Body of pancreas (tissue), 4 donors: ENCODE results near the gene PVALEF. TPM values are rescaled to one million over a fixed set of nuclear protein-coding genes. Genes with fewer than 3 reads are reported as not detected.

Source experiments
- ATAC-seq: fragments of 150-250 bp; one replicate; pipeline ENCODE4 v1.9.1; 2016
- DNase-seq, 4 donors: peaks; one replicate each; pipeline ENCODE4 v3.0.0-alpha.2; 2019
- H3K27ac ChIP-seq, 4 donors: fragments of 200-600 bp; sonication (generic); 1 replicate in 3 of 4; 2 replicates in 1 of 4; pipeline versions ENCODE4 v1.5.1 to v1.6.1; 2016 to 2019; ENCODE audit warnings: mild to moderate bottlenecking in 1 of 4, mixed read lengths in 1 of 4, moderate library complexity in 1 of 4
- H3K27me3 ChIP-seq, 2 donors: fragments of 200-600 bp; sonication (generic); one replicate each; pipeline ENCODE4 v1.6.0; 2016; ENCODE audit warnings: mild to moderate bottlenecking in 1 of 2
- H3K36me3 ChIP-seq, 2 donors: fragments of 200-600 bp; sonication (generic); replicated peaks in 1 of 2; 2 replicates each; pipeline ENCODE4 v1.5.1; 2016; ENCODE audit warnings: low read depth in 2 of 2; ENCODE audit not compliant: insufficient read depth in 1 of 2
- H3K4me1 ChIP-seq: fragments of 200-600 bp; sonication (generic); one replicate; pipeline ENCODE4 v1.6.0; 2016
- H3K4me3 ChIP-seq, 2 donors: fragments of 200-600 bp; sonication (generic); 1 replicate in 1 of 2; 2 replicates in 1 of 2; pipeline ENCODE4 v1.5.1; 2016 to 2019
- H3K9me3 ChIP-seq, 3 donors: fragments of 200-600 bp; sonication (generic); 1 replicate in 2 of 3; 2 replicates in 1 of 3; pipeline ENCODE4 v1.5.1; 2016
- POLR2A ChIP-seq, 3 donors: fragments of 450-650 bp; IDR thresholded peaks; one replicate each; pipeline ENCODE4 v1.6.1; 2016; ENCODE audit warnings: antibody characterized with exemption in 3 of 3, mild to moderate bottlenecking in 2 of 3
- WGBS, 2 donors: methylation state at CpG; one replicate each; pipeline ENCODE4 v1.1.5; 2017; 5-methylcytosine and 5-hydroxymethylcytosine counted together
- intact Hi-C: fragments of 100-400 bp; cut with DNase I; formaldehyde crosslinking; loops from one replicate; pipeline ENCODE4 v1.15.1; 2023
- total RNA-seq, 2 donors: library from RNA; depleted of rRNA; stranded (reverse); fragments of >200 nt; gene quantifications; one replicate each; pipeline ENCODE4 v1.1.0, GENCODE V29; 2016
- TF ChIP-seq, protein P1 (sequence below), 7 experiments: fragments of 450-650 bp in 4 of 7; fragments of 200-600 bp in 3 of 7; sonication (generic) in 3 of 7; IDR thresholded peaks; one replicate each; pipeline ENCODE4 v1.5.1; 2016 to 2019; ENCODE audit warnings: antibody characterized with exemption in 7 of 7

PVALEF gene
- total RNA-seq, 2 donors from 2014 or later = not detected

DNA sequence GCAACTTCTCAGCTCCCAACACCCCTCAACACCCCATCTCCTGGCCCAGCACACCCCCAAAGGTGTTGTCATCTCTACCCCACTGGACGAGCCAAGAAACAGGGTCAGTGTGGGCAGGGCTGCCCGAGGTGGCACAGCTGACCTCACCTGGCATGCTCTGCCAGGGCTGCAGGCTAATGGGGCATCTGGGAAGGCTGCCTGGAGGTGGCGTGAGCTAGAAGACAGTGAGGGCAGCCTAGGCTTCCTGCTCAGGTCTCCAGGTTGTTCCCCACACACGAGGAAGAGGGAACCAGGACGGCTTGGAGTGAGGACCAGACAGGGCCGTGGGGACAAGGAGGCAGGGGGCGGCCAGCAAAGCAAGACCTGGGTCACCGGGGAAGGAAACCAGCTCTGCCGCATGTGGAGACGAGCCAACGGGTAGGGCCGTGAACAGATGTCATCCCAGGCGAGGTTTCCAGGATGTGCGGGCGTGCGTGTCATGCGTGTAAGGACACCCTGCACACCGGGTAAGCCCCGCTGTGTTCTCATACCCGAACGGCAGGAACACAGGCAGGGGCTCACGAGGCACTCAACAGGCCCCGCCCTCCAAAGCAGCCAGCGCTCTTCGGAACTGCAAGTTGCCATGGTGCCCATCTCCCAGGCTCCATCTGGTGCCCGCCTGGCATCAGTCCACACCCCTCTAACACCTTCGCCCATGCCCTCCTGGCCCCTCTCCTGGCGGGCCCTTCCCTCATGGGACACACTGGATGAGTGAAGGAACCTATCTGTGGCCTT is 29.6 kb upstream of the PVALEF start:
- peak; percentile 7 for ATAC-seq
- intact Hi-C loops = no loop called here
- peak in 3 of 4 donors; percentile 55 to 65 (median 59) for DNase-seq
- Histone ChIP-seq H3K4me3 (no peak overlapping the region), H3K9me3 (no peaks in the 10 kb centered on the region), H3K27ac (no peak overlapping the region), H3K4me1 (no peaks in the 10 kb centered on the region), H3K36me3 (no peaks in the 10 kb centered on the region), H3K27me3 (no peaks in the 10 kb centered on the region)
- WGBS, 2 donors = 66 to 83% methylated on average over 14 to 28 of the region's 28 CpGs
- peak in 1 of 3 donors; percentile 14 for TF ChIP-seq POLR2A (IDR thresholded peaks at IDR 0.05)
- TF ChIP-seq, protein P1, sequence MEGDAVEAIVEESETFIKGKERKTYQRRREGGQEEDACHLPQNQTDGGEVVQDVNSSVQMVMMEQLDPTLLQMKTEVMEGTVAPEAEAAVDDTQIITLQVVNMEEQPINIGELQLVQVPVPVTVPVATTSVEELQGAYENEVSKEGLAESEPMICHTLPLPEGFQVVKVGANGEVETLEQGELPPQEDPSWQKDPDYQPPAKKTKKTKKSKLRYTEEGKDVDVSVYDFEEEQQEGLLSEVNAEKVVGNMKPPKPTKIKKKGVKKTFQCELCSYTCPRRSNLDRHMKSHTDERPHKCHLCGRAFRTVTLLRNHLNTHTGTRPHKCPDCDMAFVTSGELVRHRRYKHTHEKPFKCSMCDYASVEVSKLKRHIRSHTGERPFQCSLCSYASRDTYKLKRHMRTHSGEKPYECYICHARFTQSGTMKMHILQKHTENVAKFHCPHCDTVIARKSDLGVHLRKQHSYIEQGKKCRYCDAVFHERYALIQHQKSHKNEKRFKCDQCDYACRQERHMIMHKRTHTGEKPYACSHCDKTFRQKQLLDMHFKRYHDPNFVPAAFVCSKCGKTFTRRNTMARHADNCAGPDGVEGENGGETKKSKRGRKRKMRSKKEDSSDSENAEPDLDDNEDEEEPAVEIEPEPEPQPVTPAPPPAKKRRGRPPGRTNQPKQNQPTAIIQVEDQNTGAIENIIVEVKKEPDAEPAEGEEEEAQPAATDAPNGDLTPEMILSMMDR (IDR thresholded peaks at IDR 0.05) = no peak

DNA sequence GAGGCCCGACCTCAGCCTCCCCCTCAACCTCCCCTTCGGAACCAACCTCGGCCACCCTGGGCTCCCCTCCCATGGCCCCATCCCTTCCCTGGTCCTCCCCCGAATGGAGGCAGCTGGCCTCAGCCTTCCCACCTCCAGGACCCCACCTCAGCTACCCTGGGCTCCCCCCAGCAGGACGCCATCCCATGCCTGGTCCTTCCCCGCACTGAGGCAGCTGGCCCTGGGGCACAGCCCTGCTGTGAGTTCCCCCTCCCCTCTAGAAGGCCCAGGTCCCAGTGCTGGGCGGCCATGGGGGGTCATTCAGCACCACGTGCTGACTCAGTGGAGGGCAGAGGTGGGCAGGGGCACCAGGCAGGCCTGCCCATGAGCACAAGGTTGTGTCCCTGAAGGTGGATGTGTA is 28.9 kb upstream of the PVALEF start:
- ATAC-seq (no peak), DNase-seq (no peak)
- TF ChIP-seq, protein P1 (IDR thresholded peaks at IDR 0.05) = no peak
- no peak for TF ChIP-seq POLR2A (IDR thresholded peaks at IDR 0.05)
- no peak overlapping the region for H3K4me3 ChIP-seq
- no peaks in the 10 kb centered on the region for H3K9me3 ChIP-seq
- intact Hi-C loops = no loop called here
- no peaks in the 10 kb centered on the region for H3K4me1 ChIP-seq
- H3K36me3 ChIP-seq = no peaks in the 10 kb centered on the region
- H3K27me3 ChIP-seq = no peaks in the 10 kb centered on the region
- WGBS, 2 donors = 87 to 88% methylated on average over 7 to 8 of the region's 8 CpGs
- H3K27ac ChIP-seq = no peak overlapping the region

GRCh38 chr17:81137248-81137647 is 28.1 kb upstream of the PVALEF start:
- 85% methylated on average over 10 of the region's 13 CpGs for WGBS, 2 donors
- ATAC-seq = no peak
- TF ChIP-seq, protein P1 (IDR thresholded peaks at IDR 0.05) = no peak
- TF ChIP-seq POLR2A (IDR thresholded peaks at IDR 0.05) = no peak
- Histone ChIP-seq H3K27me3 (no peaks in the 10 kb centered on the region), H3K36me3 (no peaks in the 10 kb centered on the region), H3K9me3 (no peaks in the 10 kb centered on the region), H3K4me1 (no peaks in the 10 kb centered on the region), H3K4me3 (no peak overlapping the region), H3K27ac (no peak overlapping the region)
- no peak for DNase-seq
- intact Hi-C loops = no loop called here

DNA sequence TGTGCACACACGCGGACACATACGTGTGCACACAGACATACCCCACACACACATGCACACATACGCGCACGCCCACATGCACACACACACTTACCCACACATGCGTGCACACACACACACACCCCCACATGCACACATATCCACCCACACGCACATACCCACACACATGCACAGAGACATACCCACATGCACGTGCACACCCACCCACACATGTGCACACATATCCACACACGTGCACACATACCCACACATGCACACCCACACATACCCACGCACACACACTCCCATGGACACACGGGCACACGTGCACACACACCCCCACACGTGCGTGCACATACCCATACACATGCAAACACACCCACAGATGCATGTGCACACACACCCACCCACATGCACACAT is 27.2 kb upstream of the PVALEF start:
- ATAC-seq (no peak), DNase-seq (no peak)
- Histone ChIP-seq H3K27ac (no peak overlapping the region), H3K4me1 (peaks cover 8% of the 10 kb centered on the region), H3K9me3 (no peaks in the 10 kb centered on the region), H3K36me3 (no peaks in the 10 kb centered on the region), H3K27me3 (no peaks in the 10 kb centered on the region), H3K4me3 (no peak overlapping the region)
- TF ChIP-seq POLR2A (IDR thresholded peaks at IDR 0.05) = no peak
- TF ChIP-seq, protein P1 (IDR thresholded peaks at IDR 0.05) = peak in 1 of 7 experiments; percentile 14
- intact Hi-C loops = no loop called here
- 85 to 94% methylated on average over 15 of the region's 15 CpGs for WGBS, 2 donors

DNA sequence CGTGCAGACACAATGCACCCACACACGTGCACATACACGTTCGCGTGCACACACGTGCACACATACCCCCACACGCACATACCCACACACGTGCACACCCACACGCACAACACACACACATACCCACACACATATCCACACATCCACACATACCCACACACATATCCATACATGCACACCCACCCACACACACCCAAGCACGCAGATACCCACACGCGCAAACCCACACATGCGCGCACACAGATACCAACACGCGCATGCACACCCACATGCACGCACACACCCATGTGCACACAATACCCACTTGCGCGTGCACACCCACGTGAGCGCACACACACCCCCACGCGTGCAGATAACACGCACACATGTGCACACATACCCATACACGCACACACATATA is 26.8 kb upstream of the PVALEF start:
- no peaks in the 10 kb centered on the region for H3K9me3 ChIP-seq
- TF ChIP-seq, protein P1 (IDR thresholded peaks at IDR 0.05) = no peak
- no peak for TF ChIP-seq POLR2A (IDR thresholded peaks at IDR 0.05)
- no peaks in the 10 kb centered on the region for H3K36me3 ChIP-seq
- H3K4me3 ChIP-seq = no peak overlapping the region
- ATAC-seq (no peak), DNase-seq (no peak)
- H3K27ac ChIP-seq = no peak overlapping the region
- no peaks in the 10 kb centered on the region for H3K27me3 ChIP-seq
- intact Hi-C loops = no loop called here
- H3K4me1 ChIP-seq = peaks cover 12% of the 10 kb centered on the region
- WGBS, 2 donors = 89 to 92% methylated on average over 25 of the region's 25 CpGs
